GM21576 (cell line): ENCODE data around the gene MT1A.

Experiments
- ATAC-seq: cut with Tn5 transposase; IDR thresholded peaks from one replicate; pipeline ENCODE4 v1.9.1; 2021; ENCODE audit warnings: mild to moderate bottlenecking, moderate library complexity; ENCODE audit not compliant: unreplicated experiment

The MT1A gene

DNA sequence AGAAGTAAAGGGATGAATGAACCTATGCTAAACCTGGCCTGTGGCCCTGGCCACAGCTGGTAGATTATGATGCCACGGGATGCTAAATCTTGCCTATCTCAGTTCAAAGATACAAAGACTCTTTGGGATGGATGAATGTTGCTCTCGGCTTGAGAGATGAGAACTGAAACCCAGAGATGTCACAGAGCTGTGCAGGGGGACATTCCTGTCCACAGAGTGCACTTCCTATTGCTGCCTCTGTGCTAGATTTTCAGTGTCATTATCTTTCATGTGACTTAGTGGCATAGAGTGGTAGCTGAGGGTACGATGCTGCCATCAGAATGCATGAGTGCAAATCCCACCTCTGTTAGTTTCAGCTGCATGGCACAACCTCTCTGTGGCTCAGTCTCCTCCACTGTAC lies 8.3 kb upstream of the MT1A start:
- peak; percentile 88 for ATAC-seq

DNA sequence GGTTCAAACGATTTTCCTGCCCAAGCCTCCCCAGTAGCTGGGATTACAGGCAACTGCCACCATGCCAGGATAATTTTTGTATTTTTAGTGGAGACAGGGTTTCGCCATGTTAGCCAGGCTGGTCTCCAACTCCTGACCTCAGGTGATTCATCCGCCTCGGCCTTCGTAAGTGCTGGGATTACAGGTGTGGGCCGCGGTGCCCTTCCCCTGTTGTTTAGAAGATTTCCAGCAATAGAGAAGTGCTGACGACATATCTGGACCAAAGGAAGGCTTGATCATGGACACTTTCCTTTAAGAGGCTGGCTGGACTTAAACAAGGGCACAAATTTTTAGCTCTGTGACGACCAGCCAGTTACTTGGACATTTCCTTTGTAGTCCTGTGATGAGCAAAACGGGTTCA lies 7.3 kb upstream of the MT1A start:
- no peak for ATAC-seq

DNA sequence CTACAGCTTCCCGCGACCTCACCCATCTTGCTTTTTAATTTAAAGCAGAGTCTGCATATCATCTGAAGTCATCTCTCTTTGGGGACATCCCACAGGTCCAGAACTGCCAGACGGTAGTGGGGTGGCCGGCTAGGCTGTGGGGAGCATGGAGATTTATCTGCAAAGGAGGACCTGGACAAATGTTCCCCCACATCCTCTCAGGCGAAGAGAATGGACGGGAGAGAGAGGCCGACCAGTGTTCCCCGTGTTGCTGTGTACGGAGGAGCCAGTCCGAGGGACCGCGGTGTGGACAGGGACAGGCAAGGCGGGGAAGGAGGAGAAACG lies 6.7 kb upstream of the MT1A start:
- ATAC-seq, result no peak

DNA sequence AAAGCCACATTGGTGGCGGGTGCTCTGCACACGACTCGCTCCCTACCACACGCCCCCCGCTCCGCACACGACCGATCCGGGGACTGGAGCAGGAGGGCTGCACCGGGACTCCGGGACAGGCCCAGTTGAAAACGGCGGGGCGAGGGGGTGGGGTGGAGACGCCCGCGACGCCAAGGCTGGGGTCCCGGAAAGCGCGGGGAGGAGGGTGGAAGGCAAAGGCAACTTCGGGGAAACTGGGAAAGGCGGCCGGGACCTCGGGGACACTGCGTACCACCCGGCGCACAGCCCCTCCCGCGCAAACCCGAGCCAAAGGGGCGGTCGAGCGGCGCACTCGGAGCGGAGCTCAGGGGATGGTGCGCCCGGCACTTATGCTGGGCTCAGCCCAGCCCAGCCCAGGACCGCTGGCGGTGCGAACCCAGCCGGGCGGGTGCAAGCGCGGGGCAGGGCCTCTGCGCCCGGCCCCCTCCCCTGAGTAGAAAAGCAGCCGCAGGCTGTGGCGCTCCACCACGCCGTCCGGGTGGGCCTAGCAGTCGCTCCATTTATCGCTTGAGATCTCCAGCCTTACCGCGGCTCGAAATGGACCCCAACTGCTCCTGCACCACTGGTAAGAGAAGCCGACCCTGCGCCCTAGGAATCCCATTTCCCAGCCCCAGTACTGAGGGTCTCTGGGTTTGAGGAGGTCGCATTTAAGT lies 6.2 kb upstream of the MT1A start, which contains the start of gene MT1M:
MT1M (plus strand) TSS at position 504 of the 692 bp plus-strand sequence; CDS start at position 577, 73 bp downstream.
- no peak for ATAC-seq

DNA sequence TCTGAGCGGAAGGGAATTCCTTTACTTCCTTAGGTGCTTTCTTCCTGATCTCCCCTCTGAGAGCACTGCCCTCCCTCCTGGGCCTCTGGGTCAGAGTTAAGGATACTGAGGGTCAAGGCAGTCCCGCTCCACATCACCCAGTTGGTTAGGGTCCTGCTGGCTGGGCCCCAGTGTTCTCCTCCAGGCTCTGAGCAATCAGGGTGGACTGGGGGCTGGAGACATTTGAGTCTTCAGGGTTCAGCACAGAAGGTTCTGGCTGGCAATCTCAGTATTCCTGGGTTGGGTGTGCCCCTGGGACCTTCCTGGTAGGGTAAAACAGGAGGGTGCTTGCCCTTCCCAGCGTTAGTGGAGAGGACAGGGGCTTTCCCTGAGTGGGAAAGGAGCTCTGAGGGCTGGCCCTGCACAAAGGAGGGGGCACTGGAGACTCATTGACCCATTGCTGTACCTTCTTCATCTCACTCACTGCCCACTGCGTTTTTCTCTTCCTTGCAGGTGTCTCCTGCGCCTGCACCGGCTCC lies 5.6 kb upstream of the MT1A start:
- ATAC-seq, result no peak

DNA sequence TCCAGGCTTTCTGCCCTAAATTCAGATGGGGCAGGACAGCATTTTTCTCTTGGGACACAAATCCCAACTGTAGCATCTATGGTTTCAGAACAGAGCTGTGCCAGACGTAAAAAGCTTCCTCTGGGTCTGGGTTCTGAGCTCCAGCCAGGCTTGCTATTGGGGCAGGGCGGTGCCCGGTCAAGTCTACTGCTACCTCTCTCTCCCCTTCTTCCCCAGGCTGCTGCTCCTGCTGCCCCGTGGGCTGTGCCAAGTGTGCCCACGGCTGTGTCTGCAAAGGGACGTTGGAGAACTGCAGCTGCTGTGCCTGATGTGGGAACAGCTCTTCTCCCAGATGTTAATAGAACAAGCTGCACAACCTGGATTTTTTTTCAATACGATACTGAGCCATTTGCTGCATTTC lies 4.9 kb upstream of the MT1A start:
- ATAC-seq, result no peak

DNA sequence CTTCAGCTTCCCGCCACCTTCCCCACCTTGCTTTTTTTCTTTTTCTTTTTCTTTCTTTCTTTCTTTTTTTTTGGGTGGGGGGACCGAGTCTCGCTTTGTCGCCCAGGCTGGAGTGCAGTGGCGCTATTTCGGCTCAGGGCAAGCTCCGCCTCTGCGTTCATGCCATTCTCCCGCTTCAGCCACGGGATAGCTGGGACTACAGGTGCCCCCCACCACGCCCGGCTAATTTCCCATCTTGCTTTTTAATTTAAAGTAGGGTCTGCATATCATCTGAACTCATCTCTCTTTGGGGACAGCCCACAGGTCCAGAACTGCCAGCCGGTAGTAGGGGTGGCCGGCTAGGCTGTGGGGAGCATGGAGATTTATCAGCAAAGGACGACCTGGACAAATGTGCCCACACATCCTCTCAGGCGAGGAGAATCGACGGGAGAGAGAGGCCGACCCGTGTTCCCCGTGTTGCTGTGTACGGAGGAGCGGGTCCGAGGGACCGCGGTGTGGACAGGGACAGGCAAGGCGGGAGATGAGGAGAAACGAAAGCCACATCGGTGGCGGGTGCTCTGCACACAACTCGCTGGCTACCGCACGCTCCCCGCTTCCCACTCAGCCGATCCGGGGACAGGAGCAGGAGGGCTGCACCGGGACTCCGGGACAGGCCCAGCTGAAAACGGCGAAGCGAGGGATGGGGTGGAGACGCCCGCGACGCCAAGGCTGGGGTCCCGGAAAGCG lies 3.6 kb upstream of the MT1A start:
- ATAC-seq, result no peak

DNA sequence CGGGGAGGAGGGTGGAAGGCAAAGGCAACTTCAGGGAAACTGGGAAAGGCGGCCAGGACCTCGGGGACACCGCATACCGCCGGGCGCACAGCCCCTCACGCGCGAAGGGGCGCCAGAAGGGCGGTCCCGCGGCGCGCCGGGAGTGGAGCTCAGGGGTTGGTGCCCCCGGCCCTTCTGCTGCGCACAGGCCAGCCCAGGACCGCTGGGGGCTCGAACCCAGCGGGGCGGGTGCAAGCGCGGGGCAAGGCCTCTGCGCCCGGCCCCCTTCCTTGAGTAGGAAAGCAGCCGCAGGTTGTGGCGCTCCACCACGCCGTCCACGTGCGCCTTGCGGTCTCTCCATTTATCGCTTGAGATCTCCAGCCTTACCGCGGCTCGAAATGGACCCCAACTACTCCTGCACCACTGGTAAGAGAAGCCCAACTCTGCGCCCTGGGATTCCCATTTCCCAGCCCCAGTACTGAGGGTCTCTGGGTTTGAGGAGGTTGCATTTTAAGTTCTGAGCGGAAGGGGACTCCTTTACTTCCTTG lies 3.0 kb upstream of the MT1A start:
- no peak for ATAC-seq

DNA sequence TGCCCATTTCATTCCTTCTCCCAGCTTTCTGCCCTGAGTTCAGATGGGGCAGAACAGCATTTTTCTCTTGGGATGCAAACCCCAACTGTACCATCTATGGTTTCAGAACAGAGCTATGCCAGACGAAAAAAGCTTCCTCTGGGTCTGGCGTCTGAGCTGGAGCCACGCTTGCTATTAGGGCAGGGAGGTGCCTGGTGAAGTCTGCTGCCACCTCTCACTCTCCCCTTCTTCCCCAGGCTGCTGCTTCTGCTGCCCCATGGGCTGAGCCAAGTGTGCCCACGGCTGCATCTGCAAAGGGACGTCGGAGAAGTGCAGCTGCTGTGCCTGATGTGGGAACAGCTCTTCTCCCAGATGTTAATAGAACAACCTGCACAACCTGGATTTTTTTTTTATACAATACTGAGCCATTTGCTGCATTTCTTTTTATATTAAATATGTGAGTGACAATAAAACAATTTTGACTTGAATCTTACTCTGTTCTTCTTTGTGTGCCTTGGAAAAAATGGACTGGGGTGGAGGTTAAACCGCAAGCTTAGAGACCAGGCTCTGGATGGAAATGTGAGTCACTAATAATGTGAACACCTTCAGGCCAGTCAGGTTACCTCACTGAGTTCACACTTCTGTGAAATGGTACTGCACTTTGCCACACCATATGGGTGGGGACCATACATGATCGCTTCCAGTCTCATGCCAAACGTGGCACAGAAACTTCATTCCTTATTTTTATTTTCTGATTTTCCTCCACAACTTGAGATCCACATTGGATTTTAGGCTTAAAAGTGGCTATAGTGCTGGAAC lies 1.7 kb upstream of the MT1A start:
- ATAC-seq, result no peak

DNA sequence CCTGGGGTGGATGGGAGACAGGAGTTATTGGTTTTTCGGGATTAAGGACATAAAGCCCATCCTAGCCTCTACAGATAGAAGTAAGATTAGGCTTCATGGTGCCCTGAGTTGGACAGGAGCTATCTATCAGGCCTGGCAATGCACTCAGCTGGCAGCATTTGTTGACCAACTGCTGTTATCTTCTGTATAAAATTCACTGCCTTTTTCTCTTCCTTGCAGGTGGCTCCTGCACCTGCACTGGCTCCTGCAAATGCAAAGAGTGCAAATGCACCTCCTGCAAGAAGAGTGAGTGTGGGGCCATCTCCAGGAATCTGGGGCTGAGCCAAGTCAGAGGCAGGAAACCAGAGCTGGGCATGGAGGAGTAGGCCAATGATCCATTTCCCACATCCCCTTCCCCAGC lies 579 bp downstream of the MT1A start:
- no peak for ATAC-seq

DNA sequence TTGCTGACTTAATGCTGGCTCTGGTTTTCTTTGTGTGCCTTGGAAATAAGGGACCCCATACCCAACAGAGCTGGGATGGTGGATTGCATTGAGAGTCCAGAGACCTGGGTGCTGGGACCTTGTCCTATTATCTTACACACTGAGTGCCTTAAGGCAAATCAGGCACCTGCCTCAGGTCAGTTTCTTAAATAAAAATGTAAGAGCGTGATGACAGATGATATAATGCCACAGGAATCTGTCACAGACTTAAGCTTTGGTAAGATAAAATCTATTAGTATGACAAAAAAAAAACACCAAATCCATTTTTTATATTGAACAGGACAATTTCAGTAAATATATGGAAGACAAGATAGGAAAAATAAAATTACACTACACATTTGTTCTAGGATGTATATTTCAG lies 1.6 kb downstream of the MT1A start:
- ATAC-seq, result no peak

DNA sequence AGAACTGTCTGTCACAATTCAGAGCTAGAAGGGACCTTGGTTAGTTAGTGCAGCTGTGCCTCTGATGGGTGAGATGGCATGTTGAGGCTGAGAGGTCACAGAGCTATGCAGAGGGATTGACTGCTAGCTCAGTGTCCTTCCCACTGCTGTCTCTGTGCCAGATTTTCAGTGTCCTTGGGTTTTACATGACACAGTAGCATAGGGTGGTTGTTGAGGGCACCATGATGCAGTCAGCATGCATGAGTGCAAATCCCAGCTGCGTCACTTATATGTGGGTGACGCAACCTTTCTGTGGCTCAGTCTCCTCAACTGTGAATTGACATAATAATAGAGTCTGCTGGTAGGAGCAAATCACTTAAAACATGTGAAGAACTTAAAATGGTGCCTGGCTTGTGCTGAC lies 2.7 kb downstream of the MT1A start:
- ATAC-seq, result no peak

DNA sequence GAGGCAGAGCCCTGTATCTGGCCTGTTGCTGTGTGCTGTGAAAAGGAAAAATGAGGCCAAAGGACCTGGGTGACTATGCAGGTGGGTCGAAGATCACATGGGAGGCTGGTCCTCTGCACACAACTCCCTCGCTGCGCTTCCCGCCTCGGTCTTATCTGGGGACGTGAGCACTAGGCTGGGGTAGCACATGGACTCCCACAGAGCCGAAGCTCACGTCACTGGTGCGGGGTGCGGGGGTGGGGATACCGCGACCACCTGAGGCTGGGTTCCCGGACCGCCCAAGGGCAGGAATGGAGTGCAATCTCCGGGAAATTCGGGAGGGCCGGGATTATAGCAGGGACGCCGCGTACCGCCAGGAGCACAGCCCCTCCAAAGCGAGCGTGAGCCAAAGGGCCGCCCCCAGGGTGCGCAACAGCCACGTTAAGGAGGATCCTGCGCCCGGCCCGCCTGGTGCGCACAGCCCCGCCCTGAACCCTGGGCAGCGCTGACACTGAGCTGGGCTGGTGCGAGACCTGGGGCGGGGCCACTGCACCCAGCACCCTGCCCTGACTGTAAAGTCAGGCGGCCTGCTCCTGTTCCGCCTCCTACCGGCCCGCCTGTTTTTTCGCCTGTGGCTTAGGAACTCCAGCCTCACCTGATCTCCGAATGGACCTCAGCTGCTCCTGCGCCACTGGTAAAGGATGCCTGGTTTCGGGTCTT lies 4.8 kb downstream of the MT1A start:
- no peak for ATAC-seq

DNA sequence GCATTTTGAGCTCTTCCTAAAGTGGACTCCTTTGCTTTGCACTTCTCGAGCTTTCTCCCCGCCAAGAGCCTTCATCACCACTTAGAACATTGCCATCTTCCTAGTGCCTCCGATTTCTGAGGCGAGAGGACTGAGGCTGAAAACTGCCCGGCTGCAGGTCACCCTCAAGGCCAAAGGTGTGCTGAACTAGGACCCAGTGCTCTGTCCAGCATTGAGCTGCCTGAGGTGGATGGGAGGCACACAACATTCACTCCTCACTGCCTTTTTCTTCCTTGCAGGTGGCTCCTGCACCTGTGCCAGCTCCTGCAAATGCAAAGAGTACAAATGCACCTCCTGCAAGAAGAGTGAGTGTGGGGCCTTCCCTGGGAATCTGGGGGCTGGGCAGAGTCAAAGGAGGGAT lies 5.4 kb downstream of the MT1A start:
- no peak for ATAC-seq

DNA sequence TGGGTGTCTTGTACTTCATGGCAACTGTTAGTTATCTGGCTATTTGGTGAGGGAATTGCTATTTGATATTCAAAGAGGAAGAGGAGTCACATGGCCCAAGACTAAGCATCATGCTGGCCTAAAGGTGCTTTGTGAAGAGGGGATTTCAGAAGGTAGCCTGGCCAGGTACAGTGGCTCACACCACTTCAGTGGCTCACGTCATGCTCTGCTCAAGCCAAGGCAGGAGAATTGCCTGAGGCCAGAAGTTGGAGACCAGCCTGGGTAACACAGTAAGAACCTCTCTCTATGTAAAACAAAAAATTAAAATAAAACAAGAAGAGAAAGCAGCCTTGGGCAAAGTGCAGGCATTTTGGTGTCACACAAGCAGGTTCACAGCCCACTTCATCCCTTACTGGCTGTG lies 6.8 kb downstream of the MT1A start:
- ATAC-seq, result no peak

DNA sequence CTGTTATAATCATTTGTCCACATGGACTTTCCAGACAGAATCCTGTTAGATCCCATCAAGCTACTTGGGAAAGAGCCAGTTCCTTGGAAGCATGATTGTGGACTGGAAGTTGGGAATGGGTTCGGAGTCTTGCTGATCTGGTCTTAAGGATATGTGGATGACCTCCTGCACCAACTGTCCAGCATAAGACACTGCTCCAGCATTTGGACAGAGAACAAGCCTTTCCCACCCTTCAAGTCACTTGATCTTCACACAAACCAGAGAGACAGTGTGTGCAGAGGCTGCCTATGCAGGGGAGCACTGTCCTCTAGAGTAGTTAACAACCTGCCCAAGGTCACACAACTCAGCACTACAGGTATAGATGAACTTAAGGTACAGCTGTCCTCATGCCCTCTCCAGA lies 7.4 kb downstream of the MT1A start:
- ATAC-seq, result no peak

DNA sequence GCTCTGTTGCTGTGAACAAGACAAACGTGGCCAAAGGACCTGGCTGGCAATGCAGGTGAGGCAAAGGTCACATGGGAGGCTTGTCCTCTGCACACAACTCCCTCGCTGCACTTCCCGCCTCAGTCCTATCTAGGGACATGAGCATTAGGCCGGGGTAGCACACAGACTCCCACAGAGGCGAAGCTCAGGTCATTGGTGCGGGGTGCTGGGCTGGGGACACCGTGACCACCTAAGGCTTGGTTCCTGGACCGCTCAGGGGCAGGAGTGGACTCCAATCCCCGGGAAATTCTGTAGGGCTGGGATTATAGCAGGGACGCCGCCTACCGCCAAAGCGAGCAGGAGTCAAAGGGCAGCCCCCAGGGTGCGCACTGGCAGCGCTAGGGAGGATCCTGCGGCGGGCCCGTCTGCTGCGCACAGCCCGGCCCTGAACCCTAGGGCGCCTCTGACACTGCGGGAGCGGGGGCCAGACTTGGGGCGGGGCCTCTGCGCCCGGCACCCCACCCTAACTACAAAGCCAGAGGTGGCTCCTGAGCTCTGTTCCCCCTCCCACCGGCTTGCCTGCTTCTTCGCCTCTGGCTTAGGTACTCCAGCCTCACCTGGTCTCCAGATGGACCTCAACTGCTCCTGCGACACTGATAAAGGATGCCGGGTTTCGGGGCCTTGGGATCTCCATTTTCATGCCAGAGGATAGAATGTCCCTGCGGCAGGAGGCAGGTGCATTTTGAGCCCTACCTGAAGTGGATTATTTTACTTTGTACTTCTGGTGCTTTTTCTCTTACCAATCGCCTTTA lies 9.4 kb downstream of the MT1A start:
- no peak for ATAC-seq

DNA sequence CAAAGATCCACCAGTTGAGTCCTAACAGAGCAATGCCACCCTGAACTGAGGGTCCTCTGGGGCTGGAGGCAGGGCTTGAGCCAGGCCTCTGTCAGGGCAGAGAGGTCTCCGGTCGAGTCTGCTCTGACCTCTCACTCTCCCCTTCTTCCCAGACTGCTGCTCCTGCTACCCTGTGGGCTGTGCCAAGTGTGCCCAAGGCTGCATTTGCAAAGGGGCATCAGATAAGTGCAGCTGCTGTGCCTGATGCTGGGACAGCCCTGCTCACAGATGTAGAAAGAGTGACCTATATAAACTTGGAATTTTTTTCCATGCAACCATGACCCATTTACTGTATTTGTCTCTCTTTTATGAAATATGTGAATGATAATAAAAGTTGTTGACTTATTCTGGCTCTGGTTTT lies 10.8 kb downstream of the MT1A start:
- ATAC-seq, result no peak

DNA sequence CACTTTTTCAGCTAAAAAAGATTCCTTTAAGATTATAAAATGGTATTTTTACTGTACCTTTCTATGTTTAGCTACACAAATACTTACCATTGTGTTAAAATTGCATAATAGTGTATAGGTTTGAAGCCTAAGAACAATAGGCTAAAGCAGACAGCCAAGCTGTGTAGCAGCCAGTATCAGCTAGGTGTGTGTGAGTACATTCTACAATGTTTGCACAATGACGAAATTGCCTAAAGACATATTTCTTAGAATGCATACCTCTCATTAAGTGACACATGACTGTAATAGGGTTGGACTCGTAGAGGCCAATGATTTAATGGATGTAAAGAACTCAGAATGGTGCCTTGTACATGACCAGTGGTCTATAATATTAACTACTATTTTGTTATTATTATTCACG lies 11.4 kb downstream of the MT1A start:
- no peak for ATAC-seq

DNA sequence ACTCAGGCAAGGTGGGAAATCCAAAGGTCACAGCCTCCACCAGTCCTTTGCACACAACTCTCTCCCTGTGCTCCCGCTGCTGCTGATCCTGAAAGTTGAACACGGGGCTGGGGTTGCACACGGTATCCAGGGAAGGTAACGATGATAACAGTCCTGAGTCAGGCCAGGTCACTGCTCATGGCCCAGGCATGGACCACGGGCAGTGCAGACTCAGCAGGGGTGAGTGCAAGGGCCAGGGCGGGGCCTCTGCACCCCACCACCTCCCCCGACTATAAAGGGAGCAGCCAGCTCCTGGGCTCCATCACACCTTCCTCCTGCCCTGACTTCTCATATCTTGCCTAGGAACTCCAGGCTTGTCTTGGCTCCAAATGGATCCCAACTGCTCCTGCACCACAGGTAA lies 13.1 kb downstream of the MT1A start, which contains the start of gene MT1B:
MT1B (plus strand) TSS at position 301 of the 400 bp plus-strand sequence; CDS start at position 369, 68 bp downstream.
- ATAC-seq, result no peak
